Activated T-cell treated with anti-CD3 and anti-CD28 coated beads, Interleukin-2, amount 50 U/mL, for 72 hours (primary cell): Measurements from ENCODE around the gene IPO5. TPM values are rescaled to one million over a fixed set of nuclear protein-coding genes. Genes with fewer than 3 reads are reported as not detected.
"Not testable (repeated sequence)": the region's sequence is repeated elsewhere in the genome, so short reads cannot be mapped to it uniquely, and the experiment has no call there.

ENCODE experiments used
- ATAC-seq, 2 donors: fragments of 150-1000 bp; cut with Tn5 transposase; replicated peaks in 1 of 2; 2 replicates each; pipeline ENCODE4 v1.10.0; 2021; ENCODE audit warnings: moderate library complexity in 2 of 2, mild to moderate bottlenecking in 1 of 2
- DNase-seq, 2 donors: peaks; one replicate each; pipeline ENCODE4 v3.0.0; 2021 to 2022; ENCODE audit warnings: mixed read lengths in 1 of 2
- H3K27ac Mint-ChIP-seq: one replicate; pipeline ENCODE4 v1.8.0; 2022; ENCODE audit warnings: mild to moderate bottlenecking, moderate library complexity, mixed read lengths
- H3K27me3 Mint-ChIP-seq: one replicate; pipeline ENCODE4 v1.8.0; 2022; ENCODE audit warnings: low read depth, mixed read lengths
- H3K36me3 Mint-ChIP-seq, 2 donors: one replicate each; pipeline ENCODE4 v1.8.0; 2022; ENCODE audit warnings: mixed read lengths in 2 of 2, mild to moderate bottlenecking in 1 of 2; ENCODE audit not compliant: insufficient read depth in 2 of 2
- H3K4me1 Mint-ChIP-seq: one replicate; pipeline ENCODE4 v1.8.0; 2022; ENCODE audit warnings: low read depth, mixed read lengths
- H3K4me3 Mint-ChIP-seq, 2 donors: one replicate each; pipeline ENCODE4 v1.8.0; 2022; ENCODE audit warnings: mild to moderate bottlenecking in 2 of 2, mixed read lengths in 2 of 2, moderate library complexity in 2 of 2
- H3K9me3 Mint-ChIP-seq, 2 donors: one replicate each; pipeline ENCODE4 v1.8.0; 2022; ENCODE audit warnings: mixed read lengths in 2 of 2
- total RNA-seq, 2 donors: library from RNA; stranded (reverse); gene quantifications; one replicate each; pipeline ENCODE4 v1.2.3, GENCODE V29; 2022

The IPO5 gene
- total RNA-seq, 2 donors from 2014 or later = 154 to 169 TPM

GRCh38 chr13:98033277-98034247 is 80.1 kb downstream of the IPO5 start:
- no peaks in the 10 kb centered on the region for H3K27me3 Mint-ChIP-seq
- no peak overlapping the region for H3K4me3 Mint-ChIP-seq
- no peaks in the 10 kb centered on the region for H3K9me3 Mint-ChIP-seq
- no peaks in the 10 kb centered on the region for H3K4me1 Mint-ChIP-seq
- ATAC-seq (no peak), DNase-seq (no peak)
- no peak overlapping the region for H3K27ac Mint-ChIP-seq
- no peaks in the 10 kb centered on the region for H3K36me3 Mint-ChIP-seq

GRCh38 chr13:98035373-98035772 is 81.9 kb downstream of the IPO5 start:
- H3K27me3 Mint-ChIP-seq = no peaks in the 10 kb centered on the region
- no peak for ATAC-seq
- no peaks in the 10 kb centered on the region for H3K9me3 Mint-ChIP-seq
- H3K36me3 Mint-ChIP-seq = no peaks in the 10 kb centered on the region
- H3K4me3 Mint-ChIP-seq = no peak overlapping the region
- H3K27ac Mint-ChIP-seq = no peak overlapping the region
- H3K4me1 Mint-ChIP-seq = no peaks in the 10 kb centered on the region
- DNase-seq = no peak

GRCh38 chr13:98036564-98037302 is 83.3 kb downstream of the IPO5 start:
- not testable (repeated sequence) for H3K4me1 Mint-ChIP-seq, DNase-seq, H3K9me3 Mint-ChIP-seq, H3K27ac Mint-ChIP-seq, H3K4me3 Mint-ChIP-seq, H3K36me3 Mint-ChIP-seq, H3K27me3 Mint-ChIP-seq
- peak in 1 of 2 donors; percentile 13 for ATAC-seq

- H3K4me1 Mint-ChIP-seq = no peaks in the 10 kb centered on the region
- no peak for DNase-seq
- ATAC-seq = no peak
- peaks cover 5% of the 10 kb centered on the region for H3K27me3 Mint-ChIP-seq
- no peak overlapping the region for H3K4me3 Mint-ChIP-seq
- no peaks in the 10 kb centered on the region for H3K36me3 Mint-ChIP-seq
- H3K9me3 Mint-ChIP-seq = no peaks in the 10 kb centered on the region
- H3K27ac Mint-ChIP-seq = no peak overlapping the region
These were observed 85.8 kb downstream of the IPO5 start for GRCh38 chr13:98039261-98039660.

- no peak for ATAC-seq
- no peaks in the 10 kb centered on the region for H3K4me1 Mint-ChIP-seq
These were observed 86.5 kb downstream of the IPO5 start for GRCh38 chr13:98039964-98040363.

GRCh38 chr13:98041081-98041820 is 87.8 kb downstream of the IPO5 start:
- no peak overlapping the region for H3K4me3 Mint-ChIP-seq
- ATAC-seq = no peak
- no peak for DNase-seq
- no peak overlapping the region for H3K27ac Mint-ChIP-seq
- peaks cover 5% of the 10 kb centered on the region for H3K27me3 Mint-ChIP-seq
- no peaks in the 10 kb centered on the region for H3K4me1 Mint-ChIP-seq
- H3K36me3 Mint-ChIP-seq = no peaks in the 10 kb centered on the region
- H3K9me3 Mint-ChIP-seq = no peaks in the 10 kb centered on the region

More at GRCh38 chr13:98039964-98040363, 86.5 kb downstream of the IPO5 start:
- H3K9me3 Mint-ChIP-seq = no peaks in the 10 kb centered on the region
- H3K27ac Mint-ChIP-seq = no peak overlapping the region
- DNase-seq = no peak
- H3K36me3 Mint-ChIP-seq = no peaks in the 10 kb centered on the region
- H3K27me3 Mint-ChIP-seq = peaks cover 5% of the 10 kb centered on the region
- H3K4me3 Mint-ChIP-seq = no peak overlapping the region

GRCh38 chr13:98044301-98044700 is 90.8 kb downstream of the IPO5 start:
- Mint-ChIP-seq H3K36me3 (no peaks in the 10 kb centered on the region), H3K27me3 (peaks cover 5% of the 10 kb centered on the region), H3K27ac (no peak overlapping the region), H3K4me3 (no peak overlapping the region), H3K9me3 (no peaks in the 10 kb centered on the region), H3K4me1 (no peaks in the 10 kb centered on the region)
- ATAC-seq (no peak), DNase-seq (no peak)

GRCh38 chr13:98047785-98048184 is 94.3 kb downstream of the IPO5 start:
- DNase-seq, H3K36me3 Mint-ChIP-seq, H3K27me3 Mint-ChIP-seq, H3K9me3 Mint-ChIP-seq, H3K4me3 Mint-ChIP-seq, H3K27ac Mint-ChIP-seq, ATAC-seq, H3K4me1 Mint-ChIP-seq: not testable (repeated sequence)

- Mint-ChIP-seq H3K27ac (no peak overlapping the region), H3K9me3 (peaks cover 2 to 3% of the 10 kb centered on the region in 2 donors), H3K4me1 (no peaks in the 10 kb centered on the region), H3K27me3 (peaks cover 5% of the 10 kb centered on the region), H3K36me3 (no peaks in the 10 kb centered on the region), H3K4me3 (no peak overlapping the region)
- no peak for ATAC-seq
- no peak for DNase-seq
These were observed 94.8 kb downstream of the IPO5 start for GRCh38 chr13:98048265-98048664.

GRCh38 chr13:98050041-98050466 is 96.6 kb downstream of the IPO5 start:
- Mint-ChIP-seq H3K27me3 (no peaks in the 10 kb centered on the region), H3K27ac (no peak overlapping the region), H3K9me3 (peaks cover 2 to 3% of the 10 kb centered on the region in 2 donors), H3K4me1 (no peaks in the 10 kb centered on the region), H3K36me3 (no peaks in the 10 kb centered on the region), H3K4me3 (no peak overlapping the region)
- DNase-seq (no peak), ATAC-seq (no peak)

GRCh38 chr13:98052412-98052811 is 98.9 kb downstream of the IPO5 start:
- Mint-ChIP-seq H3K4me3 (no peak overlapping the region), H3K4me1 (no peaks in the 10 kb centered on the region), H3K27me3 (no peaks in the 10 kb centered on the region), H3K36me3 (no peaks in the 10 kb centered on the region), H3K27ac (no peak overlapping the region), H3K9me3 (peaks cover 2 to 3% of the 10 kb centered on the region in 2 donors)
- DNase-seq = no peak
- ATAC-seq = no peak

- peaks cover 2 to 3% of the 10 kb centered on the region in 2 donors for H3K9me3 Mint-ChIP-seq
- no peak for ATAC-seq
- H3K27me3 Mint-ChIP-seq = no peaks in the 10 kb centered on the region
- no peaks in the 10 kb centered on the region for H3K4me1 Mint-ChIP-seq
- no peak for DNase-seq
- no peak overlapping the region for H3K4me3 Mint-ChIP-seq
- no peak overlapping the region for H3K27ac Mint-ChIP-seq
- no peaks in the 10 kb centered on the region for H3K36me3 Mint-ChIP-seq
These were observed 100.8 kb downstream of the IPO5 start for GRCh38 chr13:98054301-98054700.

GRCh38 chr13:98055623-98056022 is 102.1 kb downstream of the IPO5 start:
- DNase-seq = no peak
- Mint-ChIP-seq H3K4me3 (no peak overlapping the region), H3K27ac (no peak overlapping the region), H3K4me1 (no peaks in the 10 kb centered on the region), H3K27me3 (no peaks in the 10 kb centered on the region), H3K36me3 (no peaks in the 10 kb centered on the region), H3K9me3 (peaks cover 2 to 3% of the 10 kb centered on the region in 2 donors)
- no peak for ATAC-seq
